ENCODE data around the gene NEDD4L.

DNA sequence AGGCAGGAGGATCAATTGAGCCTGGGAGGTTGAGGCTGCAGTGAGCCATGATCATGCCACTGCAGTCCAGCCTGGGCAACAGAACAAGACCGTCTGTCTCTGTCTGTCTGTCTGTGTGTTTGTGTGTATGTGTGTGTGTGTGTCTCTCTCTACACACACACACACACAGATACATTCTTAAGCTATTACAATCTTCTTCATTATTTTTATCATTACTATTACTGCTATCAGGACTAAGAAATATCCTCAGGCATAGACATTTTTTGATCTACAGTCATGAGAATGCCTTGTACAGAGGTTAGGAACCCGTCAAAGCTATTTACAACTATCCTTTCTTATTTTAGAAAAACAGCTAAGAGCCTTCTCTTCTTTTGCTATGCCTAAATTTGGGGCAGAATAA lies 207.4 kb downstream of the NEDD4L start:
- no peak for TF ChIP-seq CTCF (optimal IDR thresholded peaks at IDR 0.05 in 1 of 3, IDR thresholded peaks at IDR 0.05 in 1 of 3, conservative IDR thresholded peaks at IDR 0.05 in 1 of 3; ENCODE audit: extremely low read depth in 1 of 3, insufficient read depth in 2 of 3, low read length in 3 of 3)
- no peak for TF ChIP-seq EZH2 (IDR thresholded peaks at IDR 0.05; ENCODE audit: low read length)

Data from keratinocyte (primary cell).